ENCODE data around the gene SERPINB13. TPM values are rescaled to one million over a fixed set of nuclear protein-coding genes. Genes with fewer than 3 reads are reported as not detected.

The SERPINB13 gene
- total and polyA plus RNA-seq, 9 of the 15 experiments (the other 6 are each of a cell fraction or from before 2014, with no cell fraction given), result not detected

- H3K27ac ChIP-seq (ENCODE audit: extremely low read depth, low read depth, low read length), result no peak overlapping the region
- in situ Hi-C loops (cut with MboI) (no loop called here), intact Hi-C loops (cut with micrococcal nuclease) (no loop called here)
- no peak overlapping the region for H3K4me3 ChIP-seq
- ChIA-PET POLR2A (no interaction called here), CTCF (ENCODE audit: low intra/inter-chr PET ratio) (no interaction called here)
- no peak overlapping the region for H3K4me2 ChIP-seq (ENCODE audit: insufficient read depth, low read length)
- no peak overlapping the region for H2AFZ ChIP-seq (ENCODE audit: low read depth, low read length)
- WGBS (ENCODE audit: insufficient coverage, low coverage, missing lambda C conversion rate), result 8% methylated on average over 2 of the region's 2 CpGs
- no peaks in the 10 kb centered on the region for H3K36me3 ChIP-seq (ENCODE audit: control insufficient read depth, insufficient read depth, low read length)
- no peaks in the 10 kb centered on the region for H3K9me3 ChIP-seq (replicated peaks; ENCODE audit: control insufficient read depth, insufficient read depth, low read depth, low read length)
- BruUV-seq (replicated peaks), result no TSS peak
- H3K9me1 ChIP-seq (ENCODE audit: control insufficient read depth, insufficient read depth, low read length), result no peaks in the 10 kb centered on the region
- ATAC-seq (no peak), FAIRE-seq (no peak), DNase-seq (ENCODE audit: extremely low read depth in 1 of 4, low spot score in 3 of 4) (no peak)
- no peaks in the 10 kb centered on the region for H3K27me3 ChIP-seq (ENCODE audit: control insufficient read depth in 2 of 2, insufficient read depth in 2 of 2, low read length in 2 of 2)
- no peak overlapping the region for H3K9ac ChIP-seq (ENCODE audit: insufficient read depth in 1 of 2, low read depth in 2 of 2, low read length in 2 of 2)
- H3K79me2 ChIP-seq (ENCODE audit: control insufficient read depth, insufficient read depth, low read length), result no peaks in the 10 kb centered on the region
- H3K4me1 ChIP-seq (replicated peaks in 1 of 2; ENCODE audit: control insufficient read depth in 2 of 2, insufficient read depth in 2 of 2, low read length in 2 of 2), result no peaks in the 10 kb centered on the region
- no peaks in the 10 kb centered on the region for H4K20me1 ChIP-seq (replicated peaks; ENCODE audit: control insufficient read depth, insufficient read depth, low read length)
- no peak for TF ChIP-seq CHD1 (IDR thresholded peaks at IDR 0.05; ENCODE audit: low read length)
These were observed 30.7 kb downstream of the SERPINB13 start for GRCh38 chr18:63617915-63618234.

DNA sequence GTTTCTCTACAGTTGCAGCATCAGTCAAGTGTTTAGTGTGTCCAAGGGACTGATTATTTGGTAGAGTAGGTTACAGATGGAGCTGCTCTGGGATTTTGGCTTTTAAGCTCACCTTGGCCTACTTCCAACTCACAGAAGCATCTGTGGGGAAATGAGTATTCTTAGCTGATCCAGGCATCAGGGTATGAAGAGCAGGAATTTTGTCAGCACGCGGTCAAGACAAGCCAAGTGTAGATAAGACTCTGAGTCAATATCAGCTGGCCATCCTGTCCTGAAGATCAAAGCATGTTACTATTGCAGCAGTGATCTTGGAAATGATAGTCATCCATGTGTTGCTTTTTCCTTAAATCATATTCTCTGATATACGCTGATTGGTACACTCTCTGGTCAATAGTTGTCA, 32.5 kb downstream of the SERPINB13 start:
- Histone ChIP-seq H2AFZ (ENCODE audit: low read depth, low read length) (no peak overlapping the region), H3K79me2 (ENCODE audit: control insufficient read depth, insufficient read depth, low read length) (no peaks in the 10 kb centered on the region), H3K9me3 (replicated peaks; ENCODE audit: control insufficient read depth, insufficient read depth, low read depth, low read length) (no peaks in the 10 kb centered on the region), H3K9me1 (ENCODE audit: control insufficient read depth, insufficient read depth, low read length) (no peaks in the 10 kb centered on the region), H3K36me3 (ENCODE audit: control insufficient read depth, insufficient read depth, low read length) (no peaks in the 10 kb centered on the region), H3K27me3 (ENCODE audit: control insufficient read depth in 2 of 2, insufficient read depth in 2 of 2, low read length in 2 of 2) (no peaks in the 10 kb centered on the region), H3K4me2 (ENCODE audit: insufficient read depth, low read length) (no peak overlapping the region), H3K4me3 (no peak overlapping the region), H4K20me1 (replicated peaks; ENCODE audit: control insufficient read depth, insufficient read depth, low read length) (no peaks in the 10 kb centered on the region), H3K9ac (ENCODE audit: insufficient read depth in 1 of 2, low read depth in 2 of 2, low read length in 2 of 2) (no peak overlapping the region), H3K27ac (ENCODE audit: extremely low read depth, low read depth, low read length) (no peak overlapping the region), H3K4me1 (replicated peaks in 1 of 2; ENCODE audit: control insufficient read depth in 2 of 2, insufficient read depth in 2 of 2, low read length in 2 of 2) (no peaks in the 10 kb centered on the region)
- in situ Hi-C loops (cut with MboI) (no loop called here), intact Hi-C loops (cut with micrococcal nuclease) (no loop called here)
- ATAC-seq, result no peak
- 15% methylated on average over 3 of the region's 3 CpGs for WGBS (ENCODE audit: insufficient coverage, low coverage, missing lambda C conversion rate)
- DNase-seq (ENCODE audit: extremely low read depth in 1 of 4, low spot score in 3 of 4), result no peak
- CTCF ChIA-PET (ENCODE audit: low intra/inter-chr PET ratio), result no interaction called here
- POLR2A ChIA-PET, result no interaction called here
- BruUV-seq (replicated peaks), result no TSS peak
- FAIRE-seq, result no peak
- TF ChIP-seq, protein P1, sequence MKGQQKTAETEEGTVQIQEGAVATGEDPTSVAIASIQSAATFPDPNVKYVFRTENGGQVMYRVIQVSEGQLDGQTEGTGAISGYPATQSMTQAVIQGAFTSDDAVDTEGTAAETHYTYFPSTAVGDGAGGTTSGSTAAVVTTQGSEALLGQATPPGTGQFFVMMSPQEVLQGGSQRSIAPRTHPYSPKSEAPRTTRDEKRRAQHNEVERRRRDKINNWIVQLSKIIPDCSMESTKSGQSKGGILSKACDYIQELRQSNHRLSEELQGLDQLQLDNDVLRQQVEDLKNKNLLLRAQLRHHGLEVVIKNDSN (CRISPR knock-in tag; IDR thresholded peaks at IDR 0.05), result no peak
- TF ChIP-seq MED1 (CRISPR knock-in tag; IDR thresholded peaks at IDR 0.05; ENCODE audit: borderline replicate concordance) (no peak), ZNF263 (CRISPR knock-in tag; IDR thresholded peaks at IDR 0.05; ENCODE audit: borderline replicate concordance) (no peak), THAP7 (CRISPR knock-in tag; IDR thresholded peaks at IDR 0.05) (no peak), THRAP3 (IDR thresholded peaks at IDR 0.05; ENCODE audit: borderline replicate concordance) (no peak), SPI1 (IDR thresholded peaks at IDR 0.05; ENCODE audit: borderline replicate concordance, low read depth, low read length) (no peak), ZNF121 (CRISPR knock-in tag; conservative IDR thresholded peaks at IDR 0.05) (no peak), SFPQ (IDR thresholded peaks at IDR 0.05; ENCODE audit: low read depth, low read length) (no peak), SOX6 (IDR thresholded peaks at IDR 0.05) (no peak)
- TF ChIP-seq, protein P2, sequence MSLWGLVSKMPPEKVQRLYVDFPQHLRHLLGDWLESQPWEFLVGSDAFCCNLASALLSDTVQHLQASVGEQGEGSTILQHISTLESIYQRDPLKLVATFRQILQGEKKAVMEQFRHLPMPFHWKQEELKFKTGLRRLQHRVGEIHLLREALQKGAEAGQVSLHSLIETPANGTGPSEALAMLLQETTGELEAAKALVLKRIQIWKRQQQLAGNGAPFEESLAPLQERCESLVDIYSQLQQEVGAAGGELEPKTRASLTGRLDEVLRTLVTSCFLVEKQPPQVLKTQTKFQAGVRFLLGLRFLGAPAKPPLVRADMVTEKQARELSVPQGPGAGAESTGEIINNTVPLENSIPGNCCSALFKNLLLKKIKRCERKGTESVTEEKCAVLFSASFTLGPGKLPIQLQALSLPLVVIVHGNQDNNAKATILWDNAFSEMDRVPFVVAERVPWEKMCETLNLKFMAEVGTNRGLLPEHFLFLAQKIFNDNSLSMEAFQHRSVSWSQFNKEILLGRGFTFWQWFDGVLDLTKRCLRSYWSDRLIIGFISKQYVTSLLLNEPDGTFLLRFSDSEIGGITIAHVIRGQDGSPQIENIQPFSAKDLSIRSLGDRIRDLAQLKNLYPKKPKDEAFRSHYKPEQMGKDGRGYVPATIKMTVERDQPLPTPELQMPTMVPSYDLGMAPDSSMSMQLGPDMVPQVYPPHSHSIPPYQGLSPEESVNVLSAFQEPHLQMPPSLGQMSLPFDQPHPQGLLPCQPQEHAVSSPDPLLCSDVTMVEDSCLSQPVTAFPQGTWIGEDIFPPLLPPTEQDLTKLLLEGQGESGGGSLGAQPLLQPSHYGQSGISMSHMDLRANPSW (CRISPR knock-in tag; IDR thresholded peaks at IDR 0.05), result no peak

Data from K562 (cell line).